GM08714 (cell line): Measurements from ENCODE around the gene PDCD1.
"Not testable (repeated sequence)": the region's sequence is repeated elsewhere in the genome, so short reads cannot be mapped to it uniquely, and the experiment has no call there.

Experiments
- H3K4me3 ChIP-seq: fragments of 200-500 bp; sonication (Bioruptor generic); 2 replicates; pipeline ENCODE4 v1.5.1; 2014; ENCODE audit warnings: mild to moderate bottlenecking, low read length, inconsistent platforms
- ZNF274 ChIP-seq: IDR thresholded peaks from 2 replicates; pipeline ENCODE4 v1.6.1; 2012; ENCODE audit warnings: mild to moderate bottlenecking, low read depth, low read length

Gene PDCD1

GRCh38 chr2:241809383-241810306, 49.0 kb downstream of the PDCD1 start:
- H3K4me3 ChIP-seq, result no peak overlapping the region
- no peak for TF ChIP-seq ZNF274

- no peak for TF ChIP-seq ZNF274
These were observed 49.8 kb downstream of the PDCD1 start, which contains the start of gene NEU4 for GRCh38 chr2:241808721-241809382. TSS of gene NEU4 (plus strand) at chr2:241809193. CDS start at chr2:241814485, 5,292 bp downstream.

GRCh38 chr2:241808051-241808720, 50.5 kb downstream of the PDCD1 start:
- TF ChIP-seq ZNF274, result no peak
- H3K4me3 ChIP-seq, result no peak overlapping the region

More at GRCh38 chr2:241808721-241809382, 49.8 kb downstream of the PDCD1 start, which contains the start of gene NEU4:
- no peak within 1 kb of the TSS for H3K4me3 ChIP-seq

GRCh38 chr2:241806217-241806616, 52.5 kb downstream of the PDCD1 start:
- not testable (repeated sequence) for H3K4me3 ChIP-seq

GRCh38 chr2:241804326-241805229, 54.1 kb downstream of the PDCD1 start:
- H3K4me3 ChIP-seq, result peak overlapping the region; percentile 47; the same call in 1 of the 2 replicates
- no peak for TF ChIP-seq ZNF274

GRCh38 chr2:241803387-241804325, 55.0 kb downstream of the PDCD1 start:
- H3K4me3 ChIP-seq, result peak overlapping the region; percentile 47; the same call in 1 of the 2 replicates
- TF ChIP-seq ZNF274, result no peak

- H3K4me3 ChIP-seq, result no peak overlapping the region
- no peak for TF ChIP-seq ZNF274
These were observed 56.0 kb downstream of the PDCD1 start for GRCh38 chr2:241802421-241803318.

GRCh38 chr2:241801611-241802420, 56.9 kb downstream of the PDCD1 start:
- no peak overlapping the region for H3K4me3 ChIP-seq

GRCh38 chr2:241800198-241800903, 58.3 kb downstream of the PDCD1 start:
- not testable (repeated sequence) for H3K4me3 ChIP-seq

More at GRCh38 chr2:241801611-241802420, 56.9 kb downstream of the PDCD1 start:
- TF ChIP-seq ZNF274, result no peak
